IPS-11a (cell line): Measurements from ENCODE around the gene SPSB2.
A peak's percentile ranks its signal among the peaks of the same experiment; 100 is the strongest.
"Not testable (repeated sequence)": the region's sequence is repeated elsewhere in the genome, so short reads cannot be mapped to it uniquely, and the experiment has no call there.

Experiments
- H3K4me3 ChIP-seq: one replicate; pipeline ENCODE4 v1.5.1; 2013; ENCODE audit warnings: low read depth, low read length, control low read depth

Gene SPSB2

DNA sequence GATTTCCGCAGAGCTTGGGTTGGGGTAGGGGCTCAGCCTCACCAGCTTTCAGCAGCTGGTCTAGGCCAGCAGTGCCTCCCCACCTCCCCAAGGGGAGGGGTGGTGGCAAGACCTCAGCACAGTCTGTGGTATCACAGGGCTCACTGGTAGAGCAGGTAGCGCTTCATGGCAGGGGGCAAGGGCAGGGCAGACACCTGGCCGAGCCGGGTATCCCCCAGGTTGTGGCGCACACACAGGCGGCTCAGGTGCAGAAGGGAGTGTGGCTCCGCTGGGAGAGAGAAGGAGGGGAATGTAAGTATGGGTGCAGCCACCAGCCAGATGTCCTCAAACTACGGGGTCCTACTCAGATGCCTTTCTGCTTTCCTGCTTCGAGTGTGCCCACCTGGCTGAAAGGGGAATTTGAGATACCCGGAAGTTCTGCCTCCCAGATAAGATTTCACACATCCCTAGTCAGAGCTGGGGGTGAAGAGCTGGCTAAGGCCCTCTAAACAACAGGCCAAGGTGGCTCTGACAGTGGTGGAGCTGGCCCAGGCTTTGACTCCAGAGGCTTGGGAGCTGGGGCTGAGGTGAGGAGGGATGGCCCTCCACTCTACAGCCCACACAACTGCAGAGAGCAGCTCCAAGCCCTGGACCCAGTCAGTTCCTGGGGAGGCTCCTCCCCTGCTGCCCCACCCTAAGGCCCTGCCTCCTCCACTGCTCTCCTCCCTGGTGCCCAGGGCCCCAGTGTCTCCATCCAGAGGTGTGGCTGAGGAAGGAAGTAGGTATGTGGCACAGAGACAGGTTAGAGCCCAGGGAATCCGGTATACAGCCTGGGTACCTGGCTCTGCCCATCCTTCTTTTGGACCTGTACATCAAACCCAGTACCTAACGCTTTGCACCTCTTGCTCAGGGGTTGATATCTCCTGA is 1.8 kb downstream of the SPSB2 start:
- H3K4me3 ChIP-seq: peak overlapping the region; percentile 77

GRCh38 chr12:6870304-6870703 is 2.8 kb downstream of the SPSB2 start:
- not testable (repeated sequence) for H3K4me3 ChIP-seq

- peak overlapping the region; percentile 98 for H3K4me3 ChIP-seq
Measured at GRCh38 chr12:6869049-6870021, 3.8 kb downstream of the SPSB2 start.

DNA sequence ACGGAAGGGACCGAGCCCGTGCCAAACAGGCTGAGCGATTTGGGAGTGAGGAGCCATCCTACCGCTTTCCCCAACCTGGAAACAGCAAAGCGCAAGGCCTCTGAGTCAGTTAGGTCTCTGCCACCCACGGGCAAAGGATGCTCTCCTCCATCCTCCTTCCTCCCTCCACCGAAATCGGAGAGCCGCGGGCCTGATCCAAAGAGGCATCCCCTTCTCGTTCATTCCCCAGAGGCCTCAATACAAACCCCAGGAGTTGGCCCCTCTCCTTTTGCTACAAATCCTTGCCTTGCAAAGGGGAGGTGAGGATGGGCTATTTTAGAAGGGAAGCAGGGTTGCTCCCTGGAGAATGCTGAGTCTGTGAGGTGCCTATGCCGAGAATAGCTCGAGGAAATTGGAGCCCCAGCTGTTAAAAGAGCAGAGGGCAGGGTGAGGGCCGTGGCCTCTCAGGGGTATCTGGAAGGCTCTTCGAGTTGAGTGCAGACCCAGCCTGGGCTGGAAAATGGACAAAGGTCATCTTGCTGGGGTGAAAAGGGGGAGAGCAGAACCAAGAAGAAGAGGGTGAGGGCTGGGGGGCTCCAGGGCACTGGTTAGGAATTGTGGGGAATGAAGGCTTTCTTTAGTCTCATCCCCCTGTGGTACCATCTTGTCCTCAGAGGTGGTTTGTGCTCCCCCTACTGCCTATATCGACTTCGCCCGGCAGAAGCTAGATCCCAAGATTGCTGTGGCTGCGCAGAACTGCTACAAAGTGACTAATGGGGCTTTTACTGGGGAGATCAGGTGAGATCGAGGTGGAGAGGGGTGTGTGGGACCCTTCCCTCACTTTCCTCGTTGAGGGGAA is 4.7 kb downstream of the SPSB2 start:
- H3K4me3 ChIP-seq: peak overlapping the region; percentile 98

- peak within 1 kb of the TSS; percentile 98 for H3K4me3 ChIP-seq
Measured at GRCh38 chr12:6867413-6868210, 5.5 kb downstream of the SPSB2 start, which contains the start of gene TPI1. Gene TPI1 (plus strand): TSS chr12:6867531. CDS start chr12:6867567, 36 bp downstream.

DNA sequence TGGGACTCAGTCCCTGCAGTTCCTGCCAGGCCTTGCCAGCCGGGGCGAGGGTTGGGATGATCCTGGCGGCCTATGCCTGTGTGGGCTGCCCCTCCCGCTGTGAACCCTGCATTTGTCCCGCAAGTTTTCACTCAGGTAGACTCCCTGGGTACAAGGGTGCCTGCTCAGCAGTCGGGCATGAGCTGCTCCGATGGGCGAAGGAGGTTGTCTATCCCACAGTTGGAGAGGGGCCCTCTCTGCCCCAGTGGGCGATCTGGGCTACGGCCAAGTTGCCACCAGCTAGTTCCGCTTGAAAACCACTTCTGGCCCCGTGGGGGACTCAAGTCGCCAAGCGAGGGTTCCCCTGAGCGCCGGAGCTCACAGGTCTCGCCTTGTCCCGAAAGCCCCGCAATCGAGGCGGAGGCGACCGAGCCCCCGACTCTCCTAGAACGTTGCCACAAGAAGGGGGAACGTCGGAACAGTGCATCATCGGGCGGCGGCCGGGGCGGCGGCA is 6.1 kb downstream of the SPSB2 start:
- H3K4me3 ChIP-seq: peak overlapping the region; percentile 54

DNA sequence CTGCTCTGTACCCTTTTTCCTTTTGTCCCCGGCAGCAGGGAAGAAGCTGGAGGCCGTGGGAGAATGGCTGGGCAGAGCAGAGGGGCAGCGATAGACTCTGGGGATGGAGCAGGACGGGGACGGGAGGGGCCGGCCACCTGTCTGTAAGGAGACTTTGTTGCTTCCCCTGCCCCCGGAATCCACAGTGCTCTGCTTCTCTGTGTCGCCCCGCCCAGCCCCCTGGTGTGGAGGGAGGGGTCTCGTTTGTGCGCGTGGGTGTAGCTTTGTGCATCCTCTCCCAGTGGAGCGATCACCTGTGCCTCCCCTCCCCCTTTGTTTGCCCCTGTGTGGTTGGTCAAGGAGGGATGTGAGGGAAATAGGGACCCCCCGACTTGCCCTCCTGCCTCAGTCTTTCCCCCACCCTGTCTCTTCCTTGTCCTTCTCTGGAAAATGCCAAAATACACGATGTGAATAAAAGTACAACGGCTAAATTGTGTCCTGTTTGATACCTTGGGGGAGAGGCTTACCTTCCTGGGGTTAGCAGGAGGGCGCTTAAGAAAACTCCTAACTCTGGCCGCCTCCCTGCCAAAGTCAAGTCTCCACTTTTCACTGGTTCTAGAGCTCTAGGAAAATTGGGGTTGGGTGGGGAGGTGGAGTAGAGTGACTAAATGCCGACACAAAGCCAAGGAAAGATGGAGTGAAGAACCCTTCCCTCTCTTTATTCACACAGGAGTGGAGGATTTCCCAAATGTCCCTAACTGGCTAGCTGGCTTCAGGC is 6.8 kb downstream of the SPSB2 start:
- H3K4me3 ChIP-seq: peak overlapping the region; percentile 54

DNA sequence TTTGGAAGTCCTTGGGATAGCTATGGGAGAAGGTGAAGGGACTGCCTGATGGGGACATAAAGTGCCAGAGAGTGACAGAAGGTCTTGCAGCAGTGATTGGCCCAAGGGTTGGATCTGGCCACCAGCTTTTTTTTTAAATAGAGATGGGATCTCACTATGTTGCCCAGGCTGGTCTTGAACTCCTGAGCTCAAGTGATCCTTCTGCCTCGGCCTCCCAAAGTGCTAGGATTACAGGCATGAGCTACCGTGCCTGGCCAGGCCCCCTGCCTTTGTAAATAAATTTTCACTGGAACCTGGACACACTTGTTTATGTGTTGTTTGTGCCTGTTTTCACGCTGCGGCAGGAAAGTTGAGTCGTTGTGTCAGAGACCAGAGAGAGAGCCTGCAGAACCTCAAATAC is 7.8 kb downstream of the SPSB2 start:
- not testable (repeated sequence) for H3K4me3 ChIP-seq

- no peak overlapping the region for H3K4me3 ChIP-seq
Measured at GRCh38 chr12:6863586-6864321, 9.3 kb downstream of the SPSB2 start.

DNA sequence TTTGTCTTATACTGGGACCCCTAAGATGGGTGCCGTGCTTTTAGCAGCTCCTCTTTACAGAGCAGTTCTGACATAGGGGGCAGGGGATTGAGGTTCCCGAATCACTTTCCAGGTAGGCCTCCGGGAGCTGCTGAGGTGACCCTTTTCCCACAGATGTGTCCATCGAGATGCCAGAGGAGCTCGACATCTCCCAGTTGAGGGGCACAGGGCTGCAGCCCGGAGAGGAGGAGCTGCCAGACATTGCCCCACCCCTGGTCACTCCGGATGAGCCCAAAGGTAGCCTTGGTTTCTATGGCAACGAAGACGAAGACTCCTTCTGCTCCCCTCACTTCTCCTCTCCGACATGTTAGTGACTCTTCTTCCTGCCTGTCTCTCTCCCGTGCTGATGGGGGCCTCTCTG is 10.1 kb downstream of the SPSB2 start:
- no peak overlapping the region for H3K4me3 ChIP-seq

GRCh38 chr12:6861391-6861790 is 11.7 kb downstream of the SPSB2 start:
- no peak overlapping the region for H3K4me3 ChIP-seq

GRCh38 chr12:6860942-6861341 is 12.2 kb downstream of the SPSB2 start:
- no peak overlapping the region for H3K4me3 ChIP-seq

DNA sequence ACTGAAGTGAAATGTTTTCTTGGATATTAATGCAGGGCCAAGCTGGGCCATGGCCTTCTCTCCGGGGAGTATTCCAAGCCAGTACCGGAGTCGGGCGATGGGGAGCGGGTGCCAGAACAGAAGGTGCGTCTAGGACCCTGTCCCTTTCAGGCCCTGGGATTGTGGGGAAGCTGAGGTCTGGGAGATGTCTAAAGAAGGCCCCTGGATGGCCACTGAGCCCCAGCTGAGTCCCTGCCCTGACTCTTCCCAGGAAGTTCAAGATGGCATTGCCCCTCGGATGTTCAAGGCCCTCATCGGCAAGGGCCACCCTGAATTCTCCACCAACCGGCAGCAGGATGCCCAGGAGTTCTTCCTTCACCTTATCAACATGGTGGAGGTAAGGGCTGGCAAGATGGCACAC is 13.0 kb downstream of the SPSB2 start:
- no peak overlapping the region for H3K4me3 ChIP-seq

DNA sequence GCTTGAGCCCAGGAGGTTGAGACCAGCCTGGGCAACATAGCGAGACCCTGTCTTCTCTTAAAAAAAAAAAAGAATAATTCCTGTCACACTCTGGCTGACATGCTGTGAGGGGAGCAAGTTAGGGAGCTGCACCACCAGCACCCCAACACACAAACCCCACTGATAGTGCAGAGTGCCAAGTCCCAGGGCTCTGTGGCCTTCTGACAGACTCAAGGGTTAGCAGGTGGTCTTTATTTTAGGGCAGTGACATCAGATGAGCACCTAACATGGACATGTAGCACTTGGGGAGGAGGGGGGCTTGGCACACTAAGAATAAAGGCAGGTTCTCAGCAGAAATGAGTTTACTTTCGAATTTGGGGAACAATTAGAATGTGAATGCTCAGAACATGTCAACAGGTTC is 14.3 kb downstream of the SPSB2 start:
- H3K4me3 ChIP-seq: no peak overlapping the region

- no peak overlapping the region for H3K4me3 ChIP-seq
Measured at GRCh38 chr12:6855322-6855721, 17.8 kb downstream of the SPSB2 start.

DNA sequence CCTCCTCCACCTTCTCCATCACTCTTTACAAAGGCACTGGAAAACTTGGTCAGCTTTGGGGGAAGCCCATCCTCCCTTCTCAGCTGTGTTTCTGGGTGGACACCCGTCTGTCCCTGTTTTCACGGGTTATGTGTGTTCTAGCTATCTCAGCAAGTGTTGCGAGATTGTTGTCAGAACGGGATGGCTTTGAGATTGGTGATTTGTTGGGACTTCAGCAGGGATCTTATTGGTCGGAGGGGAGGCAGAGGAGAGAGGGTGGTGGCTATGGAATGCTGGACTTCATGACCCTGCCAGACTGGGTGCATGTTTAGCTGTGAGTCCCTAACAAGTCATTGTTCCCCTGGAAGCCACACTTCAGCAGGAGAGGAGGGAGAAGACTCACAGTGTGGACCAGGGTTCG is 19.1 kb downstream of the SPSB2 start:
- H3K4me3 ChIP-seq: no peak overlapping the region

- H3K4me3 ChIP-seq: no peak overlapping the region
Measured at GRCh38 chr12:6853626-6854025, 19.5 kb downstream of the SPSB2 start.

DNA sequence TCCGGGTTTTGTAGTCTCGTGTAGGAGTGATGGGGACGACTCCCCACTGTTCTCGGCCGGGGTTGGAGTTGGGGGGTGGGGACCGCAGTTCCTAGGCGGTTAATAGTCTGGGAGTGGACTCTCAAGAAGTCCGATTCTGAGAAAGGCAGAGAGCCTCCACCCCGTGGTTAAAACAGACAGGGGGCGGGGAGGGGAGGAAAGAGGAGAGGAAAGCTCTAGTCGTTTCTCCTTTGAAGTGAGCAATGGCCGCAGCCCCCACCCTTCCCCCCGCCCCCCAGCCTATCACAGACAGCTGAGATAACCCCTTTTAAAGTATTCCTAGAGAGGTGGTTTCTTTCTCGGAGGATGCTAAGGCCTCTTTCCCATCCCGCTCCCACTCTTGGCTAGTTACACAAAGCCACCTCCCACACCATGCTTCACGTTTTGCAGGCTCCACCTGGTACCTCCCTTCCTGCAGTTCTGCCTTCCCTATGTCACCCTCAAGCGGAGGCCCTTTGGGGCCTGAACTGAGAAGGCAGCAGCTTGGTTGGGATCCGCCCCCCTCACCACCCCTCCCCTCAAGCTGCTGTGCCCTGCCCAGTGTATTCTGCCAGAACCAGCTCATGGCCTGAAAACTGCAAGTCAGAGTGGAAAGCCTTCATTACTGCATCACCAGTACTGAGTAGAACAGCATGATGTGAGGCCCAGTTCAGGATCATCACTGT is 20.3 kb downstream of the SPSB2 start:
- peak overlapping the region; percentile 99 for H3K4me3 ChIP-seq
